OCI-LY7 (cell line): ENCODE measurements around the gene S1PR2.

Experiments
- CTCF ChIP-seq: fragments of 200-600 bp; sonication (generic); conservative IDR thresholded peaks from 2 replicates; pipeline ENCODE4 v1.5.1; 2014; ENCODE audit warnings: mild to moderate bottlenecking, antibody characterized with exemption, low read length, moderate library complexity, mixed read lengths
- EZH2phosphoT487 ChIP-seq: fragments of 200-600 bp; sonication (generic); IDR thresholded peaks from 2 replicates; pipeline ENCODE4 v1.6.1; 2018; ENCODE audit warnings: low read depth, borderline replicate concordance, mild to moderate bottlenecking, mixed run types, antibody characterized with exemption, low read length, moderate library complexity, mixed read lengths

- no peak for TF ChIP-seq EZH2phosphoT487
- no peak for TF ChIP-seq CTCF
Observed at GRCh38 chr19:10223488-10224213, 7.5 kb downstream of the S1PR2 start.
